MCF 10A (cell line): ENCODE data around the gene ACSS3. TPM values are rescaled to one million over a fixed set of nuclear protein-coding genes. Genes with fewer than 3 reads are reported as not detected.

Experiments
- BruUV-seq: library from RNA; stranded (reverse); fragments of 400-500 nt; replicated peaks from 2 replicates; lab custom pipeline; 2021; lab: Mats Ljungman, UMichigan
- CTCF ChIA-PET: fragments of 300-600 bp; sonication (Branson Sonifier 250); formaldehyde crosslinking; extraction: SDS; loops from one replicate; lab custom pipeline; 2021; ENCODE audit warnings: antibody characterized with exemption, inconsistent platforms; lab: Yijun Ruan, JAX
- POLR2A ChIA-PET: fragments of 300-600, 350-650 bp; sonication (Branson Sonifier 250); formaldehyde crosslinking; extraction: SDS; loops from one replicate; lab custom pipeline; 2020; ENCODE audit warnings: antibody characterized with exemption, inconsistent platforms; lab: Yijun Ruan, JAX
- DNase-seq: peaks from one replicate; pipeline ENCODE4 v3.0.0-alpha.2; 2018; ENCODE audit not compliant: unreplicated experiment
- H3K27ac Mint-ChIP-seq: one replicate; pipeline ENCODE4 v1.8.0; 2022; ENCODE audit warnings: mild to moderate bottlenecking, low read depth, mixed read lengths; ENCODE audit not compliant: unreplicated experiment
- H3K27me3 Mint-ChIP-seq: one replicate; pipeline ENCODE4 v1.8.0; 2022; ENCODE audit warnings: mixed read lengths; ENCODE audit not compliant: insufficient read depth, unreplicated experiment
- H3K36me3 Mint-ChIP-seq: one replicate; pipeline ENCODE4 v1.8.0; 2022; ENCODE audit warnings: mild to moderate bottlenecking, moderate library complexity, mixed read lengths; ENCODE audit not compliant: insufficient read depth, unreplicated experiment
- H3K4me1 Mint-ChIP-seq: one replicate; pipeline ENCODE4 v1.8.0; 2022; ENCODE audit warnings: mixed read lengths; ENCODE audit not compliant: insufficient read depth, unreplicated experiment
- H3K4me3 Mint-ChIP-seq: one replicate; pipeline ENCODE4 v1.8.0; 2022; ENCODE audit warnings: mild to moderate bottlenecking, moderate library complexity, mixed read lengths; ENCODE audit not compliant: unreplicated experiment
- H3K9me3 Mint-ChIP-seq: one replicate; pipeline ENCODE4 v1.8.0; 2022; ENCODE audit warnings: mixed read lengths; ENCODE audit not compliant: unreplicated experiment
- CTCF ChIP-seq: fragments of 200-600 bp; IDR thresholded peaks from one replicate; pipeline ENCODE4 v1.8.0; 2022; ENCODE audit warnings: antibody characterized with exemption, mild to moderate bottlenecking; ENCODE audit not compliant: unreplicated experiment
- intact Hi-C: fragments of 100-400 bp; cut with micrococcal nuclease; formaldehyde crosslinking; loops from 2 replicates; pipeline ENCODE4 v1.14.1; 2022
- total RNA-seq: library from RNA; stranded (reverse); gene quantifications from 2 replicates; pipeline ENCODE4 v1.2.3, GENCODE V29; 2022

ACSS3 gene
- total RNA-seq, 1 experiment from 2014 or later = not detected

GRCh38 chr12:81174664-81175063 lies 96.8 kb downstream of the ACSS3 start:
- H3K27ac Mint-ChIP-seq = no peak overlapping the region
- no peaks in the 10 kb centered on the region for H3K27me3 Mint-ChIP-seq
- no peak overlapping the region for H3K4me3 Mint-ChIP-seq
- ChIA-PET POLR2A (no interaction called here), CTCF (no interaction called here)
- no peaks in the 10 kb centered on the region for H3K36me3 Mint-ChIP-seq
- H3K4me1 Mint-ChIP-seq = no peaks in the 10 kb centered on the region
- intact Hi-C loops = no loop called here
- H3K9me3 Mint-ChIP-seq = no peaks in the 10 kb centered on the region
- DNase-seq = no peak
- no peak for TF ChIP-seq CTCF
- BruUV-seq = no TSS peak

GRCh38 chr12:81176796-81177195 lies 98.9 kb downstream of the ACSS3 start:
- intact Hi-C loops = no loop called here
- Mint-ChIP-seq H3K27ac (no peak overlapping the region), H3K4me3 (no peak overlapping the region), H3K36me3 (no peaks in the 10 kb centered on the region), H3K9me3 (no peaks in the 10 kb centered on the region), H3K27me3 (peaks cover 6% of the 10 kb centered on the region), H3K4me1 (no peaks in the 10 kb centered on the region)
- ChIA-PET POLR2A (no interaction called here), CTCF (no interaction called here)
- BruUV-seq = no TSS peak
- no peak for TF ChIP-seq CTCF
- no peak for DNase-seq

- DNase-seq = no peak
- no peak for TF ChIP-seq CTCF
- CTCF ChIA-PET = no interaction called here
- POLR2A ChIA-PET = no interaction called here
- Mint-ChIP-seq H3K36me3 (no peaks in the 10 kb centered on the region), H3K27ac (no peak overlapping the region), H3K4me3 (no peak overlapping the region), H3K27me3 (peaks cover 10% of the 10 kb centered on the region), H3K9me3 (no peaks in the 10 kb centered on the region), H3K4me1 (no peaks in the 10 kb centered on the region)
- intact Hi-C loops = no loop called here
- BruUV-seq = no TSS peak
Measured at GRCh38 chr12:81181691-81182090, 103.8 kb downstream of the ACSS3 start.

- intact Hi-C loops = no loop called here
- H3K27me3 Mint-ChIP-seq = peaks cover 30% of the 10 kb centered on the region
Measured at GRCh38 chr12:81187686-81188085, 109.8 kb downstream of the ACSS3 start.

More at GRCh38 chr12:81187686-81188085, 109.8 kb downstream of the ACSS3 start:
- Mint-ChIP-seq H3K4me3 (no peak overlapping the region), H3K36me3 (no peaks in the 10 kb centered on the region), H3K9me3 (no peaks in the 10 kb centered on the region), H3K4me1 (no peaks in the 10 kb centered on the region), H3K27ac (no peak overlapping the region)
- no peak for TF ChIP-seq CTCF
- peak; percentile 6 for DNase-seq
- no TSS peak for BruUV-seq
- POLR2A ChIA-PET = no interaction called here
- CTCF ChIA-PET = interaction anchor here (0.7 kb wide), 1 partner anchor 1000 kb away, joined by 3 read pairs; no protein-coding TSS in a partner anchor
